BE2C (cell line): Measurements from ENCODE around the gene TRAF2. TPM values are rescaled to one million over a fixed set of nuclear protein-coding genes. Genes with fewer than 3 reads are reported as not detected.
A peak's percentile ranks its signal among the peaks of the same experiment; 100 is the strongest.
"Not testable (repeated sequence)": the region's sequence is repeated elsewhere in the genome, so short reads cannot be mapped to it uniquely, and the experiment has no call there.

ENCODE experiments used
- DNase-seq: peaks from one replicate; pipeline ENCODE4 v3.0.0-alpha.2; 2020
- H3K27me3 ChIP-seq: fragments of 250-450 bp; sonication (Bioruptor Pico); 2 replicates; pipeline ENCODE4 v1.5.1; 2020; ENCODE audit warnings: mild to moderate bottlenecking
- H3K36me3 ChIP-seq: fragments of 250-450 bp; sonication (Bioruptor Pico); 2 replicates; pipeline ENCODE4 v1.5.1; 2020; ENCODE audit warnings: mild to moderate bottlenecking
- H3K4me1 ChIP-seq: fragments of 250-450 bp; sonication (Bioruptor Pico); 2 replicates; pipeline ENCODE4 v1.5.1; 2020
- H3K4me3 ChIP-seq: 2 replicates; pipeline ENCODE4 v1.5.1; 2011; ENCODE audit warnings: low read depth, low read length
- H3K9me3 ChIP-seq: fragments of 250-450 bp; sonication (Bioruptor Pico); 2 replicates; pipeline ENCODE4 v1.5.1; 2020
- polyA plus RNA-seq: library from polyadenylated mRNA; unstranded; fragments of >200 nt; gene quantifications from one replicate; pipeline ENCODE4 v1.2.1, GENCODE V29; 2012; ENCODE audit warnings: low read depth, missing spikeins; ENCODE audit not compliant: insufficient read length, insufficient read depth
- TF ChIP-seq, protein P1 (sequence below): IDR thresholded peaks from 2 replicates; pipeline ENCODE4 v1.5.1; 2012; ENCODE audit warnings: mild to moderate bottlenecking, low read depth, low read length

TRAF2 gene, protein sequence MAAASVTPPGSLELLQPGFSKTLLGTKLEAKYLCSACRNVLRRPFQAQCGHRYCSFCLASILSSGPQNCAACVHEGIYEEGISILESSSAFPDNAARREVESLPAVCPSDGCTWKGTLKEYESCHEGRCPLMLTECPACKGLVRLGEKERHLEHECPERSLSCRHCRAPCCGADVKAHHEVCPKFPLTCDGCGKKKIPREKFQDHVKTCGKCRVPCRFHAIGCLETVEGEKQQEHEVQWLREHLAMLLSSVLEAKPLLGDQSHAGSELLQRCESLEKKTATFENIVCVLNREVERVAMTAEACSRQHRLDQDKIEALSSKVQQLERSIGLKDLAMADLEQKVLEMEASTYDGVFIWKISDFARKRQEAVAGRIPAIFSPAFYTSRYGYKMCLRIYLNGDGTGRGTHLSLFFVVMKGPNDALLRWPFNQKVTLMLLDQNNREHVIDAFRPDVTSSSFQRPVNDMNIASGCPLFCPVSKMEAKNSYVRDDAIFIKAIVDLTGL
- polyA plus RNA-seq: 26.8 TPM

DNA sequence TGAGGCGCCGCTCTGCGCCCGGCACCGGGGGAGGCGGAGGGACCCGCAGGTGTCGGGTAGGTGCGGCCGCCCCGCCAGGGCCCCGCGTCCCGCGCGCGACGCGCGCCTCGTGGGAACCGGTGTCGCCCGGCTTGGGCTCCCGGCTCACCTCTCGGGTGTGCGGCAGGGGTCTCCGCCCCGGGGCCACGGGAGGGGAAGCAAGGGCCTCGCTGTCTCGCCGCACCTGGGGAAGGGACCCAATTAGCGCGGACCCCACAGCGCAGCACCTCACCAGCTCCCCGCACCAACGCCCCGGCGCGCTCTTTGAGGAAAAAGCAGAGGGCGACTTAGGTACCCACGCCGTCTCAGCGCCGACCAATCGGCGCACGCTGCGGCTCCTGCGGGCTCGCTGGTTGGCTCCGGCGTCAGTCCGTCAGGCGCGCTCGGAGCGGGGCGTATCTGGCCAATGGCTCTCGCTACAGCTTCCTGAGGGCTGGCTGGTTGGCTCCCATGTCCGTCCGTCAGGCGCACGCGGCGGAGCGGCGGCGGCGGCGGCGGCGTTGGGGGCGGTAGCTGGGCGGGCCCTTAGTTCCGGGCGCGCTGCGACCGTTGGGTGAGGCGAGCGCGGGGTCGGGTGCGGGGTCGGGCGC is at the start of gene TRAF2:
TSS of gene TRAF2 (plus strand) at position 567 of the 629 bp plus-strand sequence. CDS start 12,225 bp downstream, outside the sequence.
- Histone ChIP-seq H3K4me3 (peak within 1 kb of the TSS; percentile 77), H3K27me3 (no peaks in the 10 kb centered on the region), H3K4me1 (no peaks in the 10 kb centered on the region; the same call in 1 of the 2 replicates), H3K9me3 (no peaks in the 10 kb centered on the region; the same call in 1 of the 2 replicates), H3K36me3 (peaks cover 12% of the 10 kb centered on the region)
- peak; percentile 98 for DNase-seq
- TF ChIP-seq, protein P1, sequence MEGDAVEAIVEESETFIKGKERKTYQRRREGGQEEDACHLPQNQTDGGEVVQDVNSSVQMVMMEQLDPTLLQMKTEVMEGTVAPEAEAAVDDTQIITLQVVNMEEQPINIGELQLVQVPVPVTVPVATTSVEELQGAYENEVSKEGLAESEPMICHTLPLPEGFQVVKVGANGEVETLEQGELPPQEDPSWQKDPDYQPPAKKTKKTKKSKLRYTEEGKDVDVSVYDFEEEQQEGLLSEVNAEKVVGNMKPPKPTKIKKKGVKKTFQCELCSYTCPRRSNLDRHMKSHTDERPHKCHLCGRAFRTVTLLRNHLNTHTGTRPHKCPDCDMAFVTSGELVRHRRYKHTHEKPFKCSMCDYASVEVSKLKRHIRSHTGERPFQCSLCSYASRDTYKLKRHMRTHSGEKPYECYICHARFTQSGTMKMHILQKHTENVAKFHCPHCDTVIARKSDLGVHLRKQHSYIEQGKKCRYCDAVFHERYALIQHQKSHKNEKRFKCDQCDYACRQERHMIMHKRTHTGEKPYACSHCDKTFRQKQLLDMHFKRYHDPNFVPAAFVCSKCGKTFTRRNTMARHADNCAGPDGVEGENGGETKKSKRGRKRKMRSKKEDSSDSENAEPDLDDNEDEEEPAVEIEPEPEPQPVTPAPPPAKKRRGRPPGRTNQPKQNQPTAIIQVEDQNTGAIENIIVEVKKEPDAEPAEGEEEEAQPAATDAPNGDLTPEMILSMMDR: no peak

GRCh38 chr9:136837146-136837855 is 49.0 kb upstream of the TRAF2 start:
- H3K36me3 ChIP-seq: peaks cover 55% of the 10 kb centered on the region
- H3K9me3 ChIP-seq: no peaks in the 10 kb centered on the region
- TF ChIP-seq, protein P1: no peak
- H3K4me3 ChIP-seq: no peak overlapping the region
- no peaks in the 10 kb centered on the region for H3K27me3 ChIP-seq
- DNase-seq: peak; percentile 13
- H3K4me1 ChIP-seq: peaks cover 30% of the 10 kb centered on the region

DNA sequence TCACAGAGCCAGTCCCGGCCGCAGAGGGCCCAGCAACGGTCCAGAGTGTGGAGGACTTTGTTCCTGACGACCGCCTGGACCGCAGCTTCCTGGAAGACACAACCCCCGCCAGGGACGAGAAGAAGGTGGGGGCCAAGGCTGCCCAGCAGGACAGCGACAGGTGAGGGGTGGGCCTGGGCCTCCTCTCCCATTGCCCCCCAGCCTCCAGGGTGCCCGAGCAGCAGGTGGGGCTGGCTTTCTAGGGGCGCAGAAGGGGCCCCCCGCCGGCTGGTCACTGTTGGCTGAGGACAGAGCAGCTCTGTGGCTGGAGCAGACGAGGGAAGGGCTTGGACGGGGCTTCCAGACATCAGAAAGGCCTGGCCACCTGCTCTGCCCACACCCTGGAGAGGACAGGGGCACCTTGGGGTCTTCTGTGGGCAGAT is 48.4 kb upstream of the TRAF2 start:
- not testable (repeated sequence) for DNase-seq, H3K9me3 ChIP-seq, H3K27me3 ChIP-seq, H3K4me3 ChIP-seq
- H3K4me1 ChIP-seq: peaks cover 32% of the 10 kb centered on the region
- H3K36me3 ChIP-seq: peaks cover 51% of the 10 kb centered on the region

DNA sequence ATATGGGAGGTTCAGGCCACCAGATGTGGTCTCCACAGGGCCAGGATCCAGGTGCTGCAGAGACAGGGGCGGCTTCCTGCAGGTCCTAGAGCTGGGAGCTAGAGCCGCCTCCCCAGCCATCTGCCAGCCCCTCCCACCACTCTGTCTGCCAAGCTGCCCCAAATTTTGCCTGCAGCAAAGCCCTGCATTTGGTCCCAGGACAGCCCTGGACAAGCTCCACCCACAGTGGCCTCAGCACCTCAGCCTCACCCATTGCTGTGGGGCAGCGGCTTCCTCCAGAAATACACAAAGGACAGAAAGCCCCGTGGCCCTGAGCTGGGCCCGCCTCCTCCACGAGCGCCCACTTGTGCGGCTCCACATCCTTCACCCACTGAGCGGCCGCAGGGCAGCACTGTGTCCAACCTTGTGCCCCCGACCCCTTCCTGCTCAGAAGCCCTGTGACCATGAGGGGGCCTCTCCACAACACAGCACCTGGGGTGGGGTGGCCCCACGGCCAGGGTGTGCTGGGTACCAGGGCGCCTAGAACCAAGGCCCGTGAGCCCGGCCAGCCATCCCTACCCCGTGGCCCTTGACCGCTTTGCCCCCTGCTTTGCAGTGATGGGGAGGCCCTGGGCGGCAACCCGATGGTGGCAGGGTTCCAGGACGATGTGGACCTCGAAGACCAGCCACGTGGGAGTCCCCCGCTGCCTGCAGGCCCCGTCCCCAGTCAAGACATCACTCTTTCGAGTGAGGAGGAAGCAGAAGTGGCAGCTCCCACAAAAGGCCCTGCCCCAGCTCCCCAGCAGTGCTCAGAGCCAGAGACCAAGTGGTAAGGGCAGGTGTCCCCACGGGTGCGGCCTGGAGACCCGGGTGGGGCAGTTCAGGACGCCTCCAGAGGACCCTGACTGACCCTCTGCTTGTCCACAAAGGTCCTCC is 47.7 kb upstream of the TRAF2 start:
- no peaks in the 10 kb centered on the region for H3K9me3 ChIP-seq
- H3K27me3 ChIP-seq: no peaks in the 10 kb centered on the region
- H3K4me3 ChIP-seq: no peak overlapping the region
- TF ChIP-seq, protein P1: no peak
- peaks cover 51% of the 10 kb centered on the region for H3K36me3 ChIP-seq
- H3K4me1 ChIP-seq: peaks cover 38% of the 10 kb centered on the region
- DNase-seq: no peak

- Histone ChIP-seq H3K9me3 (no peaks in the 10 kb centered on the region), H3K36me3 (peaks cover 44% of the 10 kb centered on the region), H3K27me3 (no peaks in the 10 kb centered on the region), H3K4me3 (no peak overlapping the region), H3K4me1 (peaks cover 38% of the 10 kb centered on the region)
- TF ChIP-seq, protein P1: 0 out of 2 replicates have a peak, but pooled peaks have one; percentile 6
- DNase-seq: no peak
Observed at GRCh38 chr9:136839229-136840139, 46.8 kb upstream of the TRAF2 start.
